ENCODE results near the gene AMMECR1. TPM values are rescaled to one million over a fixed set of nuclear protein-coding genes. Genes with fewer than 3 reads are reported as not detected.

The AMMECR1 gene
- total and polyA plus RNA-seq, 2 of the 4 experiments (the other 2 are of a cell fraction): 7.0 to 11.3 TPM

DNA sequence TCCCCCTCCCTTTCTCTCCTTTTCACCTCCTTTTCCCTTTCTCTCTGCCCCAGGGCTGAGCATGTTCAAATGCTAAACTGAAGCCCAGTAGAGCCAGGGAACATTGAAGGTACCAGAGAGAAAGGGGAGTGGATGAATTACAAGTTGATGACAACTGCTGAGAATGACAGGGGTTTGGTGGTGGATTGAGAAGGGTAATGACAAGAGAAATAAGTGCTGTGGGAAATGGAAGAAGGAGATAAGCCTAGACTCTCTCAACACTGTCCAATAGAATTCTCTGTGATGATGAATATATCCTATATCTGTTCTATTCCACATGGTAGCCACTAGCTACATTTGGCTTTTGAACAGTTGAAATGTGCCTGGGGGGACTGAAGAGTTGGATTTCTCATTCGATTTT, 160.4 kb downstream of the AMMECR1 start:
- TF ChIP-seq RAD21 (IDR thresholded peaks at IDR 0.05; ENCODE audit: low read length): no peak
- H4K20me1 ChIP-seq (ENCODE audit: insufficient read depth, low read length): no peaks in the 10 kb centered on the region
- dilution Hi-C loops (cut with HindIII; ENCODE audit: low sequenced_read_pairs, unreplicated experiment) (no loop called here), in situ Hi-C loops (cut with MboI; ENCODE audit: low sequenced_read_pairs) (loop anchor here (5.0 to 10.0 kb wide), 2 partner anchors 255 to 697 kb away; no protein-coding TSS in a partner anchor), intact Hi-C loops (cut with micrococcal nuclease) (loop anchor here (5.0 kb wide), 1 partner anchor 690 kb away; no protein-coding TSS in a partner anchor)
- no peak overlapping the region for H3K4me2 ChIP-seq (ENCODE audit: low read depth, low read length)
- H3K9me3 ChIP-seq (ENCODE audit: control insufficient read depth, insufficient read depth, low read length): no peaks in the 10 kb centered on the region
- no peak overlapping the region for H3K56ac ChIP-seq (ENCODE audit: extremely low read depth, insufficient read depth, low read length)
- no peak overlapping the region for H2AK5ac ChIP-seq (ENCODE audit: low read depth, low read length)
- peaks cover 2% of the 10 kb centered on the region; the same call in 1 of the 2 replicates for H3K4me1 ChIP-seq (ENCODE audit: control insufficient read depth, insufficient read depth, low read length)
- H2BK120ac ChIP-seq (ENCODE audit: low read depth, low read length): no peak overlapping the region
- H3K36me3 ChIP-seq (ENCODE audit: control insufficient read depth, insufficient read depth, low read length): no peaks in the 10 kb centered on the region
- no peak for ATAC-seq (ENCODE audit: low read depth)
- ChIA-PET CTCF (interaction anchor here (1.0 to 1.5 kb wide), 3 partner anchors 10 to 254 kb away, joined by 3 read pairs; no protein-coding TSS in a partner anchor), POLR2A (ENCODE audit: unreplicated experiment) (interaction anchor here (0.6 kb wide), 1 partner anchor 253 kb away, joined by 3 read pairs; no protein-coding TSS in a partner anchor)
- no peak overlapping the region for H2AFZ ChIP-seq (replicated peaks; ENCODE audit: low read length, poor library complexity)
- no peak overlapping the region for H2BK20ac ChIP-seq (ENCODE audit: low read depth, low read length)
- H3K79me1 ChIP-seq (ENCODE audit: low read depth in 1 of 2, low read length in 2 of 2): peaks cover 0 to 8% of the 10 kb centered on the region in 2 experiments; a peak in 3 of 4 replicates
- H3K27ac ChIP-seq (ENCODE audit: insufficient read depth, low read length): no peak overlapping the region
- H2BK5ac ChIP-seq (ENCODE audit: low read depth, low read length, poor library complexity, severe bottlenecking): no peak overlapping the region
- no peak overlapping the region for H4K91ac ChIP-seq (ENCODE audit: insufficient read depth, low read depth, low read length)
- peaks cover 7% of the 10 kb centered on the region; the same call in 1 of the 2 replicates for H3K9me1 ChIP-seq (ENCODE audit: insufficient read depth, low read length)
- peaks cover 3% of the 10 kb centered on the region; the same call in 1 of the 2 replicates for H3K27me3 ChIP-seq (ENCODE audit: control insufficient read depth, insufficient read depth, low read length)
- H2AK9ac ChIP-seq (replicated peaks; ENCODE audit: low read depth, low read length, poor library complexity): no peak overlapping the region
- no peak overlapping the region for H3K18ac ChIP-seq (ENCODE audit: low read depth, low read length)
- H3K23ac ChIP-seq (ENCODE audit: low read depth, low read length): no peak overlapping the region
- WGBS, 2 experiments (ENCODE audit: extremely low coverage in 2 of 2, insufficient read length in 1 of 2): 100% methylated on average over 1 of the region's 1 CpG; no CpG with 5 or more reads in 1 of the 2 experiments
- H2BK15ac ChIP-seq (ENCODE audit: low read depth, low read length): no peak overlapping the region
- DNase-seq: no peak
- H3K9ac ChIP-seq (ENCODE audit: low read depth, low read length): no peak overlapping the region
- H3K4ac ChIP-seq (ENCODE audit: low read depth, low read length): no peak overlapping the region
- no peak overlapping the region for H3K4me3 ChIP-seq (ENCODE audit: insufficient read depth, low read depth, low read length)
- no peak overlapping the region for H4K8ac ChIP-seq (ENCODE audit: low read depth in 2 of 2, low read length in 2 of 2)
- no peak overlapping the region for H3K14ac ChIP-seq (replicated peaks; ENCODE audit: low read depth, low read length)
- H4K5ac ChIP-seq (ENCODE audit: low read depth, low read length): no peak overlapping the region
- BruUV-seq (replicated peaks): no TSS peak
